K562 (cell line): ENCODE measurements around the gene PRDM16. TPM values are rescaled to one million over a fixed set of nuclear protein-coding genes. Genes with fewer than 3 reads are reported as not detected.

Experiments used
- ATAC-seq: fragments of 200-7000 bp; cut with Tn5 transposase; 3 replicates; pipeline ENCODE4 v1.9.1; 2020; ENCODE audit warnings: moderate library complexity
- BruUV-seq: library from RNA; stranded (reverse); fragments of 400-500 nt; replicated peaks from 2 replicates; lab custom pipeline; 2021; lab: Mats Ljungman, UMichigan
- CTCF ChIA-PET: fragments of 300-600 bp; formaldehyde crosslinking; extraction: SDS; loops from one replicate; lab custom pipeline; 2021; ENCODE audit warnings: low intra/inter-chr PET ratio; lab: Yijun Ruan, JAX
- POLR2A ChIA-PET: fragments of 300-600, 350-650 bp; sonication (Branson Sonifier 250); formaldehyde crosslinking; extraction: SDS; loops from one replicate; lab custom pipeline; 2021; ENCODE audit warnings: antibody characterized with exemption, inconsistent platforms; lab: Yijun Ruan, JAX
- DNase-seq, 4 experiments: peaks; one replicate each; pipeline versions ENCODE4 v3.0.0 to v3.0.0-alpha.2; 2011 to 2018; ENCODE audit warnings: low spot score in 3 of 4, mixed read lengths in 3 of 4; ENCODE audit errors: extremely low read depth in 1 of 4
- FAIRE-seq: peaks from 2 replicates; lab custom pipeline; 2011; peaks lifted over from hg19 to GRCh38; lab: Jason Lieb, UNC
- H2AFZ ChIP-seq: 2 replicates; pipeline ENCODE4 v1.6.0; 2011; ENCODE audit warnings: low read depth, low read length, control low read depth, inconsistent platforms
- H3K27ac ChIP-seq: fragments of 200-600 bp; 3 replicates; pipeline ENCODE4 v1.8.0; 2011; ENCODE audit warnings: low read depth, mild to moderate bottlenecking, control low read depth, inconsistent platforms, low read length, moderate library complexity, mixed read lengths; ENCODE audit errors: extremely low read depth
- H3K27me3 ChIP-seq, 2 experiments: fragments of 300-600 bp in 1 of 2; 2 replicates in 1 of 2; 3 replicates in 1 of 2; pipeline versions ENCODE4 v1.6.0 to v1.8.0; 2011; ENCODE audit warnings: inconsistent platforms in 2 of 2, low read length in 2 of 2, mild to moderate bottlenecking in 1 of 2, mixed read lengths in 1 of 2, moderate library complexity in 1 of 2; ENCODE audit not compliant: control insufficient read depth in 2 of 2, insufficient read depth in 2 of 2
- H3K36me3 ChIP-seq: fragments of 300-600 bp; 3 replicates; pipeline ENCODE4 v1.8.0; 2011; ENCODE audit warnings: mild to moderate bottlenecking, low read length, inconsistent platforms; ENCODE audit not compliant: control insufficient read depth, insufficient read depth
- H3K4me1 ChIP-seq, 2 experiments: fragments of 200-600 bp in 1 of 2; replicated peaks in 1 of 2; 2 replicates in 1 of 2; 3 replicates in 1 of 2; pipeline versions ENCODE4 v1.5.1 to v1.8.0; 2011; ENCODE audit warnings: inconsistent platforms in 2 of 2, low read length in 2 of 2, mild to moderate bottlenecking in 1 of 2, mixed read lengths in 1 of 2, moderate library complexity in 1 of 2; ENCODE audit not compliant: control insufficient read depth in 2 of 2, insufficient read depth in 2 of 2
- H3K4me2 ChIP-seq: 2 replicates; pipeline ENCODE4 v1.6.1; 2011; ENCODE audit warnings: low read length, control low read depth, inconsistent platforms, mixed read lengths; ENCODE audit not compliant: insufficient read depth
- H3K4me3 ChIP-seq: fragments of 200-600 bp; sonication (generic), shearing (Covaris generic); 2 replicates; pipeline ENCODE4 v1.5.1; 2016; ENCODE audit warnings: control low read depth, inconsistent platforms
- H3K79me2 ChIP-seq: fragments of 200-600 bp; 3 replicates; pipeline ENCODE4 v1.8.0; 2011; ENCODE audit warnings: low read length, inconsistent platforms; ENCODE audit not compliant: control insufficient read depth, insufficient read depth
- H3K9ac ChIP-seq, 2 experiments: 2 replicates each; pipeline versions ENCODE4 v1.6.0 to v1.6.1; 2011; ENCODE audit warnings: low read depth in 2 of 2, low read length in 2 of 2, control low read depth in 1 of 2, inconsistent platforms in 1 of 2, mild to moderate bottlenecking in 1 of 2, mixed read lengths in 1 of 2; ENCODE audit not compliant: insufficient read depth in 1 of 2
- H3K9me1 ChIP-seq: one replicate; pipeline ENCODE4 v1.6.0; 2011; ENCODE audit warnings: inconsistent platforms, mild to moderate bottlenecking, low read length, moderate library complexity; ENCODE audit not compliant: control insufficient read depth, insufficient read depth
- H3K9me3 ChIP-seq: replicated peaks from 2 replicates; pipeline ENCODE4 v1.5.1; 2011; ENCODE audit warnings: low read depth, low read length, inconsistent platforms; ENCODE audit not compliant: control insufficient read depth, insufficient read depth
- H4K20me1 ChIP-seq: replicated peaks from 2 replicates; pipeline ENCODE4 v1.6.1; 2011; ENCODE audit warnings: low read length, inconsistent platforms, mixed read lengths; ENCODE audit not compliant: control insufficient read depth, insufficient read depth
- ARID4B ChIP-seq: sonication (generic); formaldehyde crosslinking; IDR thresholded peaks from 2 replicates; pipeline ENCODE4 v1.8.0; 2022; ENCODE audit warnings: mild to moderate bottlenecking, missing genetic modification reagents
- MEIS2 ChIP-seq: fragments of 450-650 bp; IDR thresholded peaks from 2 replicates; pipeline ENCODE4 v1.6.1; 2014; ENCODE audit warnings: mild to moderate bottlenecking; ENCODE audit not compliant: partially characterized antibody
- NFE2 ChIP-seq: IDR thresholded peaks from 2 replicates; pipeline ENCODE4 v1.6.1; 2014; ENCODE audit warnings: antibody characterized with exemption, low read depth
- TFAP4 ChIP-seq: sonication (generic); formaldehyde crosslinking; IDR thresholded peaks from 2 replicates; pipeline ENCODE4 v1.8.0; 2022; ENCODE audit warnings: missing genetic modification reagents, mild to moderate bottlenecking, moderate library complexity, borderline replicate concordance
- ZBTB7A ChIP-seq: IDR thresholded peaks from 2 replicates; pipeline ENCODE4 v1.6.1; 2011; ENCODE audit warnings: low read depth, mild to moderate bottlenecking, low read length, moderate library complexity, borderline replicate concordance; ENCODE audit not compliant: control insufficient read depth
- ZFP1 ChIP-seq: fragments of 450-650 bp; formaldehyde crosslinking; IDR thresholded peaks from 2 replicates; pipeline ENCODE4 v1.4.0; 2020; ENCODE audit warnings: mild to moderate bottlenecking, mixed read lengths
- WGBS: fragments of 100-300 bp; shearing (Covaris generic); methylation state at CpG from one replicate; pipeline ENCODE4 v1.1.6; 2016; ENCODE audit warnings: low coverage, mixed read lengths; ENCODE audit not compliant: insufficient coverage; ENCODE audit errors: missing lambda C conversion rate; 5-methylcytosine and 5-hydroxymethylcytosine counted together
- in situ Hi-C: fragments of 300-500 bp; cut with MboI; formaldehyde crosslinking; loops from 4 replicates; pipeline ENCODE4 v1.15.0; 2018; ENCODE audit warnings: inconsistent platforms, mixed read lengths
- intact Hi-C: fragments of 100-400 bp; cut with micrococcal nuclease; formaldehyde crosslinking; loops from 2 replicates; pipeline ENCODE4 v1.14.2; 2022
- polyA plus RNA-seq, 8 experiments: library from polyadenylated mRNA; depleted of rRNA in 4 of 8; stranded (reverse) in 5 of 8; unstranded in 3 of 8; fragments of >200 nt; fragmentation: Nextera tagmentation in 2 of 8; fragmentation: Illumina TruSeq in 1 of 8; extraction: Ambion mirVana in 2 of 8; extraction: Trizol in 1 of 8; gene quantifications; 2 replicates each; pipeline versions ENCODE4 v1.2.1 to v1.2.3, GENCODE V29; 2011 to 2014; ENCODE audit warnings: inconsistent platforms in 1 of 8, missing spikeins in 1 of 8
- total RNA-seq, 7 experiments: library from RNA; depleted of rRNA in 6 of 7; stranded (reverse); fragments of >200 nt in 6 of 7; fragmentation: Illumina TruSeq in 2 of 7; extraction: Trizol in 2 of 7; gene quantifications; 2 replicates each; pipeline versions ENCODE4 v1.2.1 to v1.2.3, GENCODE V29; 2011 to 2021; ENCODE audit warnings: low replicate concordance in 1 of 7
- TF ChIP-seq, protein P1 (sequence below): sonication (generic); formaldehyde crosslinking; IDR thresholded peaks from 2 replicates; pipeline ENCODE4 v1.9.0; 2022; ENCODE audit warnings: mild to moderate bottlenecking, missing genetic modification reagents
- TF ChIP-seq, protein P2 (sequence below): fragments of 250-450 bp; sonication (Bioruptor Pico); IDR thresholded peaks from 2 replicates; pipeline ENCODE4 v1.5.0; 2021; ENCODE audit warnings: mild to moderate bottlenecking, borderline replicate concordance

The PRDM16 gene
- total and polyA plus RNA-seq, 9 of the 15 experiments (the other 6 are each of a cell fraction or from before 2014, with no cell fraction given): 0.10 to 0.27 TPM; not detected in 7

- H4K20me1 ChIP-seq: peaks cover 16% of the 10 kb centered on the region; the same call in 1 of the 2 replicates
- CTCF ChIA-PET: no interaction called here
- H3K9me3 ChIP-seq: no peaks in the 10 kb centered on the region
- intact Hi-C loops: no loop called here
- H3K4me3 ChIP-seq: no peak overlapping the region
- no peak for FAIRE-seq
- H3K9ac ChIP-seq: no peak overlapping the region
- BruUV-seq: no TSS peak
- TF ChIP-seq MEIS2 (no peak), ZBTB7A (0 out of 2 replicates have a peak, but pooled peaks have one; percentile 13), NFE2 (no peak), TFAP4 (CRISPR knock-in tag) (peak; percentile 48; the same call in 1 of the 2 replicates), ZFP1 (CRISPR knock-in tag) (no peak), ARID4B (CRISPR knock-in tag) (0 out of 2 replicates have a peak, but pooled peaks have one; percentile 29)
- TF ChIP-seq, protein P1, sequence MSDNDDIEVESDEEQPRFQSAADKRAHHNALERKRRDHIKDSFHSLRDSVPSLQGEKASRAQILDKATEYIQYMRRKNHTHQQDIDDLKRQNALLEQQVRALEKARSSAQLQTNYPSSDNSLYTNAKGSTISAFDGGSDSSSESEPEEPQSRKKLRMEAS (CRISPR knock-in tag): peak; percentile 73
- TF ChIP-seq, protein P2, sequence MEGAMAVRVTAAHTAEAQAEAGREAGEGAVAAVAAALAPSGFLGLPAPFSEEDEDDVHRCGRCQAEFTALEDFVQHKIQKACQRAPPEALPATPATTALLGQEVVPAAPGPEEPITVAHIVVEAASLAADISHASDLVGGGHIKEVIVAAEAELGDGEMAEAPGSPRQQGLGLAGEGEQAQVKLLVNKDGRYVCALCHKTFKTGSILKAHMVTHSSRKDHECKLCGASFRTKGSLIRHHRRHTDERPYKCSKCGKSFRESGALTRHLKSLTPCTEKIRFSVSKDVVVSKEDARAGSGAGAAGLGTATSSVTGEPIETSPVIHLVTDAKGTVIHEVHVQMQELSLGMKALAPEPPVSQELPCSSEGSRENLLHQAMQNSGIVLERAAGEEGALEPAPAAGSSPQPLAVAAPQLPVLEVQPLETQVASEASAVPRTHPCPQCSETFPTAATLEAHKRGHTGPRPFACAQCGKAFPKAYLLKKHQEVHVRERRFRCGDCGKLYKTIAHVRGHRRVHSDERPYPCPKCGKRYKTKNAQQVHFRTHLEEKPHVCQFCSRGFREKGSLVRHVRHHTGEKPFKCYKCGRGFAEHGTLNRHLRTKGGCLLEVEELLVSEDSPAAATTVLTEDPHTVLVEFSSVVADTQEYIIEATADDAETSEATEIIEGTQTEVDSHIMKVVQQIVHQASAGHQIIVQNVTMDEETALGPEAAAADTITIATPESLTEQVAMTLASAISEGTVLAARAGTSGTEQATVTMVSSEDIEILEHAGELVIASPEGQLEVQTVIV (CRISPR knock-in tag): no peak
- POLR2A ChIA-PET: interaction anchor here (0.5 kb wide), 1 partner anchor 9 kb away, joined by 3 read pairs; no protein-coding TSS in a partner anchor
- 0 out of 3 replicates have a peak, but pooled peaks have one; percentile 12 for ATAC-seq
- WGBS: 8% methylated on average over 13 of the region's 14 CpGs
- in situ Hi-C loops: no loop called here
- no peak overlapping the region for H3K4me2 ChIP-seq
- no peak for DNase-seq
- H3K27ac ChIP-seq: no peak overlapping the region
- H3K27me3 ChIP-seq: peaks cover 3 to 33% of the 10 kb centered on the region in 2 experiments; a peak in 4 of 5 replicates
- no peak overlapping the region for H2AFZ ChIP-seq
- H3K79me2 ChIP-seq: no peaks in the 10 kb centered on the region
- H3K4me1 ChIP-seq: peaks cover 0 to 60% of the 10 kb centered on the region in 2 experiments; a peak in 3 of 5 replicates
- no peaks in the 10 kb centered on the region for H3K36me3 ChIP-seq
- H3K9me1 ChIP-seq: no peaks in the 10 kb centered on the region
These were observed 407.0 kb downstream of the PRDM16 start for GRCh38 chr1:3475839-3476573.
